Right hindlimb (tissue), 1 donor: ENCODE measurements around the gene LONP2.
"Not testable (repeated sequence)": the region's sequence is repeated elsewhere in the genome, so short reads cannot be mapped to it uniquely, and the experiment has no call there.

Source experiments
- DNase-seq: peaks from one replicate; pipeline ENCODE4 v3.0.0-alpha.2; 2018

Gene LONP2

GRCh38 chr16:48347191-48347865, 103.2 kb downstream of the LONP2 start:
- no peak for DNase-seq

- DNase-seq, result peak; percentile 56
Observed at GRCh38 chr16:48347980-48348379, 103.9 kb downstream of the LONP2 start.

GRCh38 chr16:48350736-48351135, 106.6 kb downstream of the LONP2 start:
- DNase-seq, result no peak

- DNase-seq, result no peak
Observed at GRCh38 chr16:48352648-48353390, 108.7 kb downstream of the LONP2 start.

GRCh38 chr16:48353565-48354163, 109.6 kb downstream of the LONP2 start:
- DNase-seq, result peak; percentile 57

GRCh38 chr16:48354385-48354784, 110.3 kb downstream of the LONP2 start:
- DNase-seq, result not testable (repeated sequence)

GRCh38 chr16:48354877-48355855, 111.1 kb downstream of the LONP2 start:
- DNase-seq, result no peak

GRCh38 chr16:48356633-48357376, 112.7 kb downstream of the LONP2 start:
- DNase-seq, result no peak

- no peak for DNase-seq
Observed at GRCh38 chr16:48358419-48358818, 114.3 kb downstream of the LONP2 start.

- no peak for DNase-seq
Observed at GRCh38 chr16:48359983-48360382, 115.9 kb downstream of the LONP2 start.

- no peak for DNase-seq
Observed at GRCh38 chr16:48361012-48361411, 116.9 kb downstream of the LONP2 start.

GRCh38 chr16:48361540-48362144, 117.5 kb downstream of the LONP2 start:
- DNase-seq, result no peak

- no peak for DNase-seq
Observed at GRCh38 chr16:48365025-48365600, 121.0 kb downstream of the LONP2 start.

GRCh38 chr16:48365601-48366164, 121.6 kb downstream of the LONP2 start:
- peak; percentile 93 for DNase-seq

GRCh38 chr16:48366165-48367093, 122.3 kb downstream of the LONP2 start:
- DNase-seq, result no peak

GRCh38 chr16:48367441-48368049, 123.4 kb downstream of the LONP2 start:
- no peak for DNase-seq

GRCh38 chr16:48369765-48370164, 125.7 kb downstream of the LONP2 start:
- no peak for DNase-seq

GRCh38 chr16:48370229-48370628, 126.1 kb downstream of the LONP2 start:
- DNase-seq, result no peak
